Left lung (tissue), 10 donors: ENCODE measurements around the gene RBX1. TPM values are rescaled to one million over a fixed set of nuclear protein-coding genes. Genes with fewer than 3 reads are reported as not detected.

Experiments
- ATAC-seq: fragments of 200-7000 bp; cut with Tn5 transposase; one replicate; pipeline ENCODE4 v1.9.1; 2020; ENCODE audit warnings: moderate library complexity
- DNase-seq, 4 donors: peaks; one replicate each; pipeline ENCODE4 v3.0.0-alpha.2; 2013 to 2020
- H3K27ac ChIP-seq, 2 donors: fragments of 200-600 bp; sonication (generic) in 1 of 2; one replicate each; pipeline versions ENCODE4 v1.5.0 to v1.8.0; 2020 to 2021
- H3K27me3 ChIP-seq, 2 donors: fragments of 200-600 bp; sonication (generic) in 1 of 2; one replicate each; pipeline versions ENCODE4 v1.5.0 to v1.8.0; 2020 to 2021
- H3K36me3 ChIP-seq, 2 donors: fragments of 200-600 bp; sonication (generic) in 1 of 2; one replicate each; pipeline versions ENCODE4 v1.5.0 to v1.8.0; 2020 to 2021
- H3K4me1 ChIP-seq, 2 donors: fragments of 200-600 bp; one replicate each; pipeline ENCODE4 v1.8.0; 2021
- H3K4me3 ChIP-seq, 2 donors: fragments of 200-600 bp; sonication (generic) in 1 of 2; one replicate each; pipeline versions ENCODE4 v1.5.0 to v1.8.0; 2020 to 2021; ENCODE audit warnings: mild to moderate bottlenecking in 1 of 2
- H3K9me3 ChIP-seq, 2 donors: fragments of 200-600 bp; sonication (generic) in 1 of 2; one replicate each; pipeline versions ENCODE4 v1.5.0 to v1.8.0; 2020 to 2021
- CTCF ChIP-seq, 2 donors: fragments of 200-600 bp; sonication (generic) in 1 of 2; IDR thresholded peaks; one replicate each; pipeline versions ENCODE4 v1.5.0 to v1.8.0; 2021; ENCODE audit warnings: antibody characterized with exemption in 2 of 2
- intact Hi-C, 2 donors: fragments of 100-400 bp; cut with DNase I; formaldehyde crosslinking; loops; one replicate each; pipeline versions ENCODE4 v1.11.2 to v1.14.2; 2022
- polyA plus RNA-seq, 6 donors: library from polyadenylated mRNA; unstranded; fragments of 120-200 nt; gene quantifications; one replicate each; pipeline ENCODE4 v1.2.1, GENCODE V29; 2013; ENCODE audit not compliant: insufficient read length in 6 of 6
- total RNA-seq, 2 donors: library from RNA; stranded (reverse); fragmentation: NEBNext Ultra II Directional; extraction: Animal tissue kit (Norgen Biotek cat#: 25700); gene quantifications; one replicate each; pipeline ENCODE4 v1.2.1, GENCODE V29; 2021
- donor health status: DM: no; HTN: yes; CAD: no.
- donor health status: DM: no; HTN: no; CAD: no.

Gene RBX1
- total and polyA plus RNA-seq, 8 donors: 51.3 to 75.8 (median 68.5) TPM

- no peaks in the 10 kb centered on the region for H3K27me3 ChIP-seq
- H3K4me3 ChIP-seq: peak overlapping the region; percentile 55 to 64
- peak in 3 of 4 donors; percentile 27 to 79 (median 40) for DNase-seq
- peak overlapping the region; percentile 98 to 100 for H3K27ac ChIP-seq
- H3K4me1 ChIP-seq: peaks cover 0 to 21% of the 10 kb centered on the region in 2 donors
- no peaks in the 10 kb centered on the region for H3K9me3 ChIP-seq
- no peaks in the 10 kb centered on the region for H3K36me3 ChIP-seq
- ATAC-seq: peak; percentile 26
- intact Hi-C loops: no loop called here
- TF ChIP-seq CTCF (IDR thresholded peaks at IDR 0.05): no peak
Observed at GRCh38 chr22:41021061-41021612, 70.0 kb downstream of the RBX1 start.

GRCh38 chr22:41021613-41022454 is 70.7 kb downstream of the RBX1 start:
- Histone ChIP-seq H3K27ac (peak overlapping the region; percentile 98 to 100), H3K36me3 (no peaks in the 10 kb centered on the region), H3K4me3 (peak overlapping the region; percentile 55 to 64), H3K4me1 (peaks cover 0 to 20% of the 10 kb centered on the region in 2 donors), H3K9me3 (no peaks in the 10 kb centered on the region), H3K27me3 (no peaks in the 10 kb centered on the region)
- ATAC-seq (peak; percentile 83), DNase-seq (peak; percentile 67 to 95 (median 81))
- TF ChIP-seq CTCF (IDR thresholded peaks at IDR 0.05): no peak
- intact Hi-C loops: no loop called here

- Histone ChIP-seq H3K4me3 (peak overlapping the region; percentile 55 to 64), H3K27ac (peak overlapping the region; percentile 98 to 100), H3K27me3 (no peaks in the 10 kb centered on the region), H3K36me3 (no peaks in the 10 kb centered on the region), H3K9me3 (no peaks in the 10 kb centered on the region), H3K4me1 (peaks cover 0 to 21% of the 10 kb centered on the region in 2 donors)
- peak; percentile 90 for ATAC-seq
- peak; percentile 90 to 99 (median 95) for DNase-seq
- intact Hi-C loops: no loop called here
- TF ChIP-seq CTCF (IDR thresholded peaks at IDR 0.05): no peak
Observed at GRCh38 chr22:41022470-41023298, 71.5 kb downstream of the RBX1 start.

Other genes starting within 250 kb of the RBX1 start
- 10 to 100 TPM; 18.3 to 18.5 TPM for gene SLC25A17, start 132.0 kb upstream of the RBX1 start, total RNA-seq
- 10 to 100 TPM; 30.1 to 36.9 (median 34.4) TPM for gene SLC25A17, start 132.0 kb upstream of the RBX1 start, polyA plus RNA-seq
- gene ST13, start 94.7 kb upstream of the RBX1 start, total RNA-seq: 100 to 1,000 TPM; 161 to 189 TPM
- 100 to 1,000 TPM; 535 to 638 (median 578) TPM for gene ST13, start 94.7 kb upstream of the RBX1 start, polyA plus RNA-seq
- 10 to 100 TPM; 23.2 to 24.6 TPM for gene XPNPEP3, start 94.2 kb upstream of the RBX1 start, total RNA-seq
- gene XPNPEP3, start 94.2 kb upstream of the RBX1 start, polyA plus RNA-seq: 10 to 100 TPM; 12.1 to 25.6 (median 19.3) TPM
- not detected for gene DNAJB7, start 89.3 kb upstream of the RBX1 start, total RNA-seq
- 1 to 10 TPM in 4 of 6 donors, under 1 TPM in 2; 0.89 to 1.3 (median 1.1) TPM for gene DNAJB7, start 89.3 kb upstream of the RBX1 start, polyA plus RNA-seq
- gene EP300, start 141.2 kb downstream of the RBX1 start, total RNA-seq: 10 to 100 TPM; 63.3 to 73.8 TPM
- gene EP300, start 141.2 kb downstream of the RBX1 start, polyA plus RNA-seq: 10 to 100 TPM; 73.0 to 80.1 (median 77.8) TPM